GM10248 (cell line): ENCODE results near the gene SLC1A1.
A peak's percentile ranks its signal among the peaks of the same experiment; 100 is the strongest.

Experiments
- CTCF ChIA-PET: fragments of 300-600 bp; sonication (Branson Sonifier 250); formaldehyde crosslinking; extraction: SDS; loops from one replicate; lab custom pipeline; 2021; ENCODE audit warnings: antibody characterized with exemption; lab: Yijun Ruan, JAX
- POLR2A ChIA-PET: fragments of 350-650 bp; sonication (Branson Sonifier 250); formaldehyde crosslinking; extraction: SDS; loops from one replicate; lab custom pipeline; 2020; ENCODE audit warnings: antibody characterized with exemption; lab: Yijun Ruan, JAX
- DNase-seq: peaks from one replicate; pipeline ENCODE4 v3.0.0; 2012; ENCODE audit errors: extremely low spot score
- TF ChIP-seq, protein P1 (sequence below): IDR thresholded peaks from 2 replicates; pipeline ENCODE4 v1.5.1; 2012; ENCODE audit warnings: mild to moderate bottlenecking, low read depth; ENCODE audit errors: extremely low read depth, missing control alignments, control extremely low read depth

The SLC1A1 gene

GRCh38 chr9:4547016-4547415, 56.7 kb downstream of the SLC1A1 start:
- DNase-seq = no peak
- TF ChIP-seq, protein P1, sequence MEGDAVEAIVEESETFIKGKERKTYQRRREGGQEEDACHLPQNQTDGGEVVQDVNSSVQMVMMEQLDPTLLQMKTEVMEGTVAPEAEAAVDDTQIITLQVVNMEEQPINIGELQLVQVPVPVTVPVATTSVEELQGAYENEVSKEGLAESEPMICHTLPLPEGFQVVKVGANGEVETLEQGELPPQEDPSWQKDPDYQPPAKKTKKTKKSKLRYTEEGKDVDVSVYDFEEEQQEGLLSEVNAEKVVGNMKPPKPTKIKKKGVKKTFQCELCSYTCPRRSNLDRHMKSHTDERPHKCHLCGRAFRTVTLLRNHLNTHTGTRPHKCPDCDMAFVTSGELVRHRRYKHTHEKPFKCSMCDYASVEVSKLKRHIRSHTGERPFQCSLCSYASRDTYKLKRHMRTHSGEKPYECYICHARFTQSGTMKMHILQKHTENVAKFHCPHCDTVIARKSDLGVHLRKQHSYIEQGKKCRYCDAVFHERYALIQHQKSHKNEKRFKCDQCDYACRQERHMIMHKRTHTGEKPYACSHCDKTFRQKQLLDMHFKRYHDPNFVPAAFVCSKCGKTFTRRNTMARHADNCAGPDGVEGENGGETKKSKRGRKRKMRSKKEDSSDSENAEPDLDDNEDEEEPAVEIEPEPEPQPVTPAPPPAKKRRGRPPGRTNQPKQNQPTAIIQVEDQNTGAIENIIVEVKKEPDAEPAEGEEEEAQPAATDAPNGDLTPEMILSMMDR = no peak
- CTCF ChIA-PET = no interaction called here
- POLR2A ChIA-PET = no interaction called here

DNA sequence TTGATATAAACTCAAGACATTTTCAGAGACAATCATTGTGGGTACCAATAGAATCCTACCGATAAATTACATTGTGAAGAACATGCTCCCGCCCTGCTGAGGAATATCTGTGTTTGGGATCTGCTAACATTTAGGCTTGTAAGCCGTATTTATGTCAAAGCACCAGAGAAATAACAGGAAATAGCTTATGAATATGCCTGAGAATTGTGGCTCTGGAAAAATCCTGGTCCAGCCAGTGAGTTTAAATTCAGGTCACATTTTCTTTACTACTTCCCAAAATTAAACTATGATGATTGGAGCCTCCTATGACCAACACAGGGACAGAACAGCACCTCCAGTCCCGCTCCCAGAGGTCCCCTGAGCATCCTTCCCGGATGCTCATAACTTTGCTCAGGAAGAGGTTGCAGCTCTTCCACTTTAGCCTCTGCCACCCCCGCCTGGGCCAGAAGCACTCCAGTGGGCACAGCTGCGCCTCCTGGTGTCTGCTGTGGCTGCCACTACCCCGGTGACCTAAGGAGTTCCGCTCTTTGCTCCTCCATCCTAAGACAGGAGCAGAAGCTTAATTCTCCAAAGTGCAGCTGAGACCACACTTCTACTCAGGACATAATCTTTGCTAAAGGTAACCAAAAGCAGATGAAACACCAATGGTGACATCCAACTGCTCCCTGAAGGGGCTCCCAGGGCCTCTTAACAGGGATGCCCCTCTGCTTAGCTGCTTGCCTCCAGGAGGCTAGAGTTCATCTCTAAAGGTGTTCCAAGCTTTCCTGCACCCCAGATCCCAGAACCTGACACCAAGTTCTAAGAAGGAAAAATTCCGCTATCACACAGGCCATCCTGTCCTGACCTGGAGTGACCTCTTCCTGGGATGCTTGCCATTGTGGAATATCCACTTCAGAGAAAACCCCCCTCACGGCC, 58.8 kb downstream of the SLC1A1 start:
- POLR2A ChIA-PET = no interaction called here
- CTCF ChIA-PET = interaction anchor here (0.6 to 6.1 kb wide), 21 partner anchors 10 to 233 kb away, joined by 3 to 42 read pairs (median 5); partner anchors contain the start of gene SLC1A1
- TF ChIP-seq, protein P1 = peak; percentile 48
- DNase-seq = no peak

DNA sequence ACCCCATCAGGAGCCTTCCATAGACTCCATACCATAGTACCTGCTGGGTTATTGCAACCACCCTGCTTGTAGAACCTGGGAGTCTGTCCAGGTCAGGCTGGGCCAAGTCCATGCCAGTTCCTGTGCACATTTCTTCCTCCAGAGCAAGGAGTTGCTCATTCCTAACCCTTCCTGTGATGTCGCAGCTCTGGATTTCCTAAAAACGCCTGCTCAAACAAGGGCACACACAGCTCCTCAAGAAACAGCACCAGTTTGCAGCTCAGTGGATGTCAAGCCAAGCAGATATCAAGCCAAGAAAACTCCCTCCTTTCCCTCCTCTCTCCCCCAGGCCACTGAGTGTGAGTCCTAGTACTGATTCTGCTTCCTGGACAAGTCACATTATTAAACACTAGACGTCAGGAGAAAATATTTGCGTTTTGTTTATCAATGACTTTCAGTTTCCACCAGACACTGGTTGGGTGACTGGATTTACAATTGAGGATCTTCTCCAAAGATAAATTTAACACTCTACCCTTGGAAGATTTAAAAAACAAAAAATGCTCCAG, 59.6 kb downstream of the SLC1A1 start:
- TF ChIP-seq, protein P1 = no peak
- DNase-seq = no peak
- POLR2A ChIA-PET = no interaction called here
- CTCF ChIA-PET = interaction anchor here (0.6 to 6.1 kb wide), 19 partner anchors 9 to 233 kb away, joined by 3 to 42 read pairs (median 5); partner anchors contain the start of gene SLC1A1

- POLR2A ChIA-PET = no interaction called here
- no peak for DNase-seq
- TF ChIP-seq, protein P1 = no peak
- CTCF ChIA-PET = interaction anchor here (1.1 to 6.1 kb wide), 12 partner anchors 8 to 168 kb away, joined by 3 to 42 read pairs (median 5); partner anchors contain the start of gene SLC1A1
Measured at GRCh38 chr9:4550777-4551484, 60.7 kb downstream of the SLC1A1 start.

- TF ChIP-seq, protein P1 = no peak
- CTCF ChIA-PET = interaction anchor here (1.0 to 6.1 kb wide), 4 partner anchors 12 to 238 kb away, joined by 3 to 42 read pairs (median 3); no protein-coding TSS in a partner anchor
- DNase-seq = no peak
- POLR2A ChIA-PET = no interaction called here
Measured at GRCh38 chr9:4553951-4554381, 63.7 kb downstream of the SLC1A1 start.

DNA sequence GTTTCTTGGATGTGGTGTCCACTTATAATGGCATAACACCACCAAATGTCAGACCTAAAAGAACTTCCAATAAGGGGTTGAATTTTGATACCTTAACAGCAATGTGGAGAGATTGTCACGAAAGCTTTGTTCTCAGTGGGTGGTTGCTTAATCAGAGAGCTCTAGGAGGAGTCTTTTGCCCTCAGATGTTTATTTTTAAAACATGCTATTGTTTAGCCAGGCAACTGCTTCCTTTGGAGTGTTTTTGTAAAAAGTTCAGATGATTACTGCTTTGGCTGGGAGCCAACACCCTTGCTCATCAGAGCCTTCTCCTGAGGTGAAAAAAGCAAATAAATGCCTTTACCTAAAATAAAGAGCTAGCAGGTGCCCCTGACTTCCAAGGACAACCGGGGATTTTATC, 65.0 kb downstream of the SLC1A1 start:
- no peak for DNase-seq
- TF ChIP-seq, protein P1 = no peak
- CTCF ChIA-PET = interaction anchor here (1.1 kb wide), 1 partner anchor 49 kb away, joined by 3 read pairs; no protein-coding TSS in a partner anchor
- POLR2A ChIA-PET = no interaction called here
